HG02759 (cell line): ENCODE results near the gene MAGI2.

Experiments used
- ATAC-seq: cut with Tn5 transposase; IDR thresholded peaks from one replicate; pipeline ENCODE4 v1.9.1; 2021; ENCODE audit warnings: mild to moderate bottlenecking, moderate library complexity; ENCODE audit not compliant: unreplicated experiment

The MAGI2 gene

GRCh38 chr7:77989981-77990566 is 1463.4 kb downstream of the MAGI2 start:
- no peak for ATAC-seq

DNA sequence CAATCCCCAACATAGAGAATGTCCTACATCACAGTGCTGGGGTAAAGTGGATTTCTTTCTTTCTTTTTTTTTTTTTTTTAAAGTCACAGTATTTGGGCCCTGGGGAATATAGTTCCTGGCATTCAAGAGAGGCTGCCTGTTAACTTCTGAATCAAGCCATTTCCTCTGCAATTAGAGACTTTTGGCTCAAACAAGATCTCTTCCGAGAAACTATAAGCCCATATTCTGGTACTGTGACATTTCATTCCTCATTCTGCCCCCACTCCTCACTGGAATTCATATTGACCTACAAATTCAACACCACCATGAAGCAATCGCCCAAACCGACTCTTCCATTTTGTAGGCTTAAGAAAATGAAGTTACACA is 1467.5 kb downstream of the MAGI2 start:
- ATAC-seq: no peak

DNA sequence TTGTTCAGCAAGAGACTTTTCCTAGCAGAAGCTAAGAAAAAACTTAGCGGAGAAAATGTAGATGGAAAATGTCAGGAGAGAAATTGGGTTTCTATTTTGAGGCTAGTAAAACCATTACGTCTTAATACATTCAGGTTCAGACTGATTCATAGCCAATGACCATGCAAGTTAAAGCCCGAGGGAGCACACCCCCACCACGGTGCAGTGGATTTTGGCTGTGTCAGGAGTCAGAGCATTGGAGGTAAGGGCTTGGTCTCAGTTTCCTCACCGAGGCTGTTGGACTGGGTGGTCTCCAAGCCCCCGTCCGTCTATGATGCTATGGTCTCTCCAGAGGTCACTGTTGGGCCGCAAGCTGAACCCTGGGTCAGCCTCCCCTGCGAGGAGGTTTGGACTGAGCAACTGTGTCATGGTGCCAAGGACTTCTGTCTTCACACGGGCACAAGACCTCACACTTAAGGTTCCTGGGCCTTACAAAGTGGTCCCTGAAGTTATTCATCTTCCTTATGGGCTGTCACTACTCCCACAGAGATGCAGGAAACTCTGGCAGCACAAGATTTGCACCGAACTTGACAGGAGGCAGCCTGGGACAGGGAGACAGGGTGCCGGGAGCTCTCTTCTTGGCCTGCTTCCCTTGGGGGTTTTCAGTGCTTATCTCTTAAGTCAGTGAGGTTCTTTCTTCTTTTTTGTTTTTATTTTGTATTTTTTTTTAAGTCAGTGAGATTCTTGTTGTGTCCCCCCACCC is 1468.1 kb downstream of the MAGI2 start:
- ATAC-seq: no peak

- ATAC-seq: no peak
Observed at GRCh38 chr7:77983973-77984372, 1469.5 kb downstream of the MAGI2 start.

DNA sequence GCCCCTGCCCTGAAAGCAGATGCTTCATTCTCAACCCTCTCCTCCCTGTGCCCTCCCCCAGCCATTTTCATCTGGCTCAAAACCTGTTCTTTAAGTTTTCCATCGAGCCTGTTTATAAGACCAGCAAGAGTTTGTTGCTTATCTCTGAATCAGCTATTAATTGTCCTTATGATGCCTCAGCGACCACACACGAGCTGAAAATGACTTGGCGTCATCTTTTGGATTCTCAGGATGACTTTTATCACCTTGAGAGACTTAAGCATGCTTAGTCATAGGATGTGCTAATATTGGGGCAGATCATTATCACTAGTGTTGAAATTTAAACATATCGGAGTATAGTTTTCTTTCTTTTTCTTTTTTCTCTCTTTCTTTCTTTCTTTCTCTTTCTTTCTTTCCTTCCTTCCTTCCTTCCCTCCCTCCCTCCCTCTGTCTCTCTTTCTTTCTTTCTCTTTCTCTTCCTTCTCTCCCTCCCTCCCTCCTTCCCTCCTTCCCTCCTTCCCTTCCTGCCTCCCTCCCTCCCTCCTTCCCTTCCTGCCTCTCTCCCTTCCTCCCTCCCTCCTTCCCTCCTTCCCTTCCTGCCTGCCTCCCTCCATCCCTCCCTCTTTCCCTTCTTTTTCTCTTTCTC is 1470.4 kb downstream of the MAGI2 start:
- no peak for ATAC-seq

DNA sequence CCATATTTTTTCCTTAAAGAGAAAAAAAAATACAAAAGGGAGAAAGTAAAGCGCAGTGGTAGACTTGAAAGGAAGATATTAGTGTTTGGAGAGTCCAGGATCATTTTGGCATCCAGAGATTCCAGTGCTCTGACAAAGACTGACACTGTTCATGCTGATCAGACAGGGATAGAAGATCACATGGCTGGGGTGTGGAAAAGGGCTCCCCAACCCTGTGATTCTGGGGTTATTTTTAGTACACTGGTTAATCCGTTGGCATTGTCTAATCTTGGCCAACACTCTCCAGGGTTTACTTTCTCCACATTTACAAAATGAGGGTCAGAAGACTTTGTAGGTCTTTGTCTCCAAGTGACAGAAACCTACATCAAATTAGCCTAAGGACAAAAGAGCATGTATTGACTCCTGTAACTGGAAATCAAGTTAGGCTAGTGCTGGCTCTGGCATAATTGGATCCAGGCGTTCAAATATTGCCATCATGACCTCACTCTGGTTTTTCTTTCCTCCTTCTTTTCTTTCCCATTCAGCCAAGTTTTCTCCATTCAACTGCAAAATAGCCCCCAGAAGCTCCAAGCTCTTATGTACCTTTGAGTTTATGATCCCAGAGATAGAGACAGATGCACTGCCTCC is 1473.3 kb downstream of the MAGI2 start:
- no peak for ATAC-seq

DNA sequence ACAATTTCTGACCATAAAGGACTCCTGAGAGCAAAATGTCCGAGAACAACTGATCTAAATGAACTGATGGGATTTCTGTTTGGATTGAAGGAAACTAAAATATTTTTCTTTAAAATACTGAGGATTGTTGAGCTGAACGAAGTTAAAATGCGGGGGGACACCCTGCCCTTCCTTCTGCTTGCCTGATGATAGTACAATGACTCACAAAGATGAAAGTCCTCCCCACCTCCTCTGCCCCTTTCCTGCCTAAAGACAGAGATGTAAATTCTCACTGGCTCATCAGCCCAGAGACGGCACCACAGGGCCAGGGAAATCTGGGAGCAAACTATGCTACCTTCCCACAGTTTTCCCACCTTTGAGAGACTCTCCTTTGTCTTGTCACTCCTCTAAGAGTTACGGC is 1474.2 kb downstream of the MAGI2 start:
- no peak for ATAC-seq

GRCh38 chr7:77975672-77976480 is 1477.6 kb downstream of the MAGI2 start:
- no peak for ATAC-seq

DNA sequence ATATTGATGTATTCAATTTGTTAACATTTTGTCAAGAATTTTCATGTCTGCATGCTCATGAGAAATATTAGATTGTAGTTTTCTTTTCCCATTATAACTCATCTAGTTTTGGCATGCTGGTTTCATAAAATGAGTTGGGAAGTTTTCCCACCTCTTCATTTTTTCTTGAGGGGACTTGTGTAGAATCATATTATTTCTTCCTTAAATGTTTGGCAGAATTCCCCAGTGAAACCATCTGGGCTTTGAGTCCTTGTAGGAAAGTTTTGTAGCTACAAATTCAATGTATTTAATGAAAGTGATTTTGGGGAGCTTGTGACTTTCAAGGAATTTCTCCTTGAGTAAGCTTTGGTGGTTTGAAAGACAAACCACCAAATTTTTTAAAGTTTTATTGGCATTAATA is 1481.7 kb downstream of the MAGI2 start:
- ATAC-seq: no peak

- no peak for ATAC-seq
Observed at GRCh38 chr7:77967429-77967828, 1486.0 kb downstream of the MAGI2 start.
